Uterus (tissue), 2 donors: ENCODE results near the gene HELB.

Experiments used
- POLR2A ChIP-seq, 2 donors: fragments of 450-650 bp; IDR thresholded peaks; one replicate each; pipeline ENCODE4 v1.6.1; 2016; ENCODE audit warnings: antibody characterized with exemption in 2 of 2, mild to moderate bottlenecking in 1 of 2, moderate library complexity in 1 of 2
- TF ChIP-seq, protein P1 (sequence below), 4 experiments: fragments of 200-600 bp in 2 of 4; fragments of 450-650 bp in 2 of 4; sonication (generic) in 2 of 4; IDR thresholded peaks; one replicate each; pipeline ENCODE4 v1.5.1; 2016 to 2019; ENCODE audit warnings: antibody characterized with exemption in 4 of 4, mild to moderate bottlenecking in 2 of 4, moderate library complexity in 1 of 4

DNA sequence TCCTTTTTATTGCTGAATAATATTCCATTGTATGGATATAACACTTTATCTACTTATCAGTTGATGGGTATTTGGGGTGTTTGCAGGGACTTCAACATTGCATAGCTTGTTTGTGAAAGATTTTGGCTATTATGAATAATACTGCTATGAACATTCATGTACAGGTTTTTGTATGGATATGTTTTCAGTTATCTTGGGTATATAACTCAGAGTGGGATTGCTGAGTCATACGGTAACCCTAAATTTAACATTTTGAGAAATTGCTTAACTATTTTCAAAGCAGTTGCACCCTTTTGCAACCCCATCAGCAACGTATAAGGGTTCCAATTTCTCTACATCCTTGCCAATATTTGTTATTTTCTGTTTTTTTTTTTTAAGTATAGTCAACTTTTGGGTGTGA lies 27.3 kb upstream of the HELB start:
- TF ChIP-seq, protein P1, sequence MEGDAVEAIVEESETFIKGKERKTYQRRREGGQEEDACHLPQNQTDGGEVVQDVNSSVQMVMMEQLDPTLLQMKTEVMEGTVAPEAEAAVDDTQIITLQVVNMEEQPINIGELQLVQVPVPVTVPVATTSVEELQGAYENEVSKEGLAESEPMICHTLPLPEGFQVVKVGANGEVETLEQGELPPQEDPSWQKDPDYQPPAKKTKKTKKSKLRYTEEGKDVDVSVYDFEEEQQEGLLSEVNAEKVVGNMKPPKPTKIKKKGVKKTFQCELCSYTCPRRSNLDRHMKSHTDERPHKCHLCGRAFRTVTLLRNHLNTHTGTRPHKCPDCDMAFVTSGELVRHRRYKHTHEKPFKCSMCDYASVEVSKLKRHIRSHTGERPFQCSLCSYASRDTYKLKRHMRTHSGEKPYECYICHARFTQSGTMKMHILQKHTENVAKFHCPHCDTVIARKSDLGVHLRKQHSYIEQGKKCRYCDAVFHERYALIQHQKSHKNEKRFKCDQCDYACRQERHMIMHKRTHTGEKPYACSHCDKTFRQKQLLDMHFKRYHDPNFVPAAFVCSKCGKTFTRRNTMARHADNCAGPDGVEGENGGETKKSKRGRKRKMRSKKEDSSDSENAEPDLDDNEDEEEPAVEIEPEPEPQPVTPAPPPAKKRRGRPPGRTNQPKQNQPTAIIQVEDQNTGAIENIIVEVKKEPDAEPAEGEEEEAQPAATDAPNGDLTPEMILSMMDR (IDR thresholded peaks at IDR 0.05) = no peak
- no peak for TF ChIP-seq POLR2A (IDR thresholded peaks at IDR 0.05)
